HG03108 (cell line): ENCODE data around the gene EFCAB9.

Source experiments
- ATAC-seq: cut with Tn5 transposase; IDR thresholded peaks from one replicate; pipeline ENCODE4 v1.9.1; 2021; ENCODE audit warnings: moderate library complexity; ENCODE audit not compliant: unreplicated experiment

EFCAB9 gene

DNA sequence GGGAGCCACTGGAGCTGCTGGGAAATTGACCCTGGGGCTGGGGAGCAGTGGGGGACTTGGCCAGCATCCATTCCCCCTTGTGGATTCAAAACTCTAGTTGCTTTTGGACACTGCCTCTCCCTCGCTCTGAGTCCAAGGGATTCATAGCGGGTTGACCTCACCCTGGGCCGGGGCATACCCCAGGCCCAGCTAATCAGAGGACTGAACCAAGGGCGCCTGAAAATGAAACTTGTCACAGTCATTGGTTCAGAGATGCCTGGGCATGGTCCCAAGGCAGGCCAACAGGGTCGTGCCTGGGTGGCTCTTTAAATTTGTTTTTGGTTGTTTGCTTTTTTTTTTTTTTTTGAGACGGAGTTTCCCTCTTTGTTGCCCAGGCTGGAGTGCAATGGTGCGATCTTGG, 28.5 kb upstream of the EFCAB9 start:
- peak; percentile 70 for ATAC-seq

DNA sequence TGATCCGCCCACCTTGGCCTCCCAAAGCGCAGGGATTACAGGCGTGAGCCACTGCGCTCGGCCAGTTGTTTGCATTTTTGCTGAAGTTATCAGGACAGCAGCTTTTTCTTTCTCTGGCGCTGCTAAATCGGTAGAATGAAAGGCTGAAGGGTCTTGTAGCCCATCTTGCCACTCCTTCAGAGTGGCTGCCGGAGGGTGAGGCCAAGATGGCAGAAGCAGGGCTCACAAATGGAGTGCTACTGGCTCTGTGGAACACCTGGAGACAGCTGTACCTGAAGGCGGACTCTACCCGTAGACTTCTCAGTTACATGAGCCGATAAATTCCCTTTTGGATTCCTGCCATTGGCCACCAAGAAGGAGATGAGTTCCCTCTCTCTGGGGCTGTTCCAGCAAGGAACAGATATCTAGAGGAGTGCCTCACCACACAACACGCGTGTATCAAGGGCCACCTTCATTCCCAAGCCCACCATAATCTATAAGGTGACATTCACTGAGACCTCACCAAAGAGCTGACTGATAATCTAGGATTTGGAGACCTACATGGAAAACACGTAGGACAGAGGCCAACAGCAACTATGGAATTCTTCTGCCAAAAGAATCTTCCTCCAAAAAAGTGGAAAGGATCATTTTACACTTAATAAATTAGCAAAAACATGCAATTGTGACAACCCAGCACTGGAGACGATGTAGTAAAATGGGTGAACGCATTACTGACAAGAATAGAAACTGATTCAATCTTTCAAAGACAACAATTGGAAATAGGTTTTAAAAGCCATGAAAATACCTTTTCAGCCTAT, 27.7 kb upstream of the EFCAB9 start:
- no peak for ATAC-seq

DNA sequence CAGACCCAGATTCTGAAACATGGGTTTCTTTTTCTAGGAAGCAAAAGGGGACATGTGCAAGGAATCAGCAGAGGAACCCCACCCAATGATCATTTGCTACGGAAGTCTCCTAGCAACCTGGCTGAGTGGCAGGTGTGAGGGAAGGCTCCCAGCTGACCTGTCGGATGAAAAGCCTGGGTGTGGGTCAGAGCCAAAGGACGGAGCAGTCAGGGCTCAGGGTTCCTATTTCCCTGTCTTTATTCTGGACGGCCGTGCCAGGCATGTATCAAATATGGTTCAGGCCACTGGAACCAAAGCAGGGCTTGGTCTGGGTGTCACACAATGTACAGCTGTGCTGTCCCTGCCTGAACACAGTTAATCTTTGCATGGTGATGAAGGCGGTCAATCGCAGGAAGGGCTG, 26.1 kb upstream of the EFCAB9 start:
- ATAC-seq = no peak

- ATAC-seq = no peak
These were observed 25.7 kb upstream of the EFCAB9 start for GRCh38 chr5:172168311-172168710.

GRCh38 chr5:172169216-172169615, 24.8 kb upstream of the EFCAB9 start:
- ATAC-seq = no peak

DNA sequence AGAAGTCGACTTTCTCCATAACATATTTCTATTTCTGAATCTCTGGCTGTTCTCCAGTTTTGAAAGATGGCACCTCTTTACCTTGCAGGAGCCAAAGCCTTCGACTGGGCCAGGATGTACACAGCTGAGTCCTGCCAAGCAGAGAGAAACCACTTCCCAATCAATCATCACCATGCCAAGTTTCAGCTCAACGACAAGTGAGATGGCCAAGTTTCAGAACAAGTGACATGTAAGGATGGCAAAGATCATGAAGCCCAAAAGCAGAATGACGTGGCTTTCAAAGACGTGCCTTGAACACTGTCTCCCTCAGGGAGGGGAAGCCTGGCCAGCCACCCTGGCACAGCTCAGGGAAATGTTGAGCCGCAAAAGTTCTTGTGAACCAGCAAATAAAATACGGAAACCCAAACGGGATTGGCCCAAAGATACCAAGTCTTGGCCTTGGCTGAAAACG, 23.7 kb upstream of the EFCAB9 start:
- ATAC-seq = no peak

DNA sequence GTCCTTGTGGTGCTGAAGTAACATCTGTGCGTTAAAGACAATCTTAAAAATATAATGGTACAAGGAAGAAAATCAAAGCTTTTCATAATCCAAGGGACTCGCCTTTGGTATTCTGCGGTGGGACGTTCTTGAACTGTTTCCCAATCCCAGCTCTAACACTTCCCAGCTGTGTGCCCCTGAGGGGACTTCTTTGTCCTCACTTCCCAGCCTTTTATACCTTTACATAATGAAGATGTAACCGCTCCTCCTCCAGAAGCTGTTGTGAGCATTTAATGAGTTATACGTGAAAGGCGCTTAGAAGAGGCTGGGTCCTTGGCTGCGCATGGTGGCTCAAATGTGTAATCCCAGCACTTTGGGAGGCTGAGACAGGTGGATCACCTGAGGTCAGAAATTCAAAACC, 22.9 kb upstream of the EFCAB9 start:
- ATAC-seq = no peak

GRCh38 chr5:172172912-172173563, 20.9 kb upstream of the EFCAB9 start:
- no peak for ATAC-seq

GRCh38 chr5:172173564-172174153, 20.3 kb upstream of the EFCAB9 start:
- no peak for ATAC-seq

DNA sequence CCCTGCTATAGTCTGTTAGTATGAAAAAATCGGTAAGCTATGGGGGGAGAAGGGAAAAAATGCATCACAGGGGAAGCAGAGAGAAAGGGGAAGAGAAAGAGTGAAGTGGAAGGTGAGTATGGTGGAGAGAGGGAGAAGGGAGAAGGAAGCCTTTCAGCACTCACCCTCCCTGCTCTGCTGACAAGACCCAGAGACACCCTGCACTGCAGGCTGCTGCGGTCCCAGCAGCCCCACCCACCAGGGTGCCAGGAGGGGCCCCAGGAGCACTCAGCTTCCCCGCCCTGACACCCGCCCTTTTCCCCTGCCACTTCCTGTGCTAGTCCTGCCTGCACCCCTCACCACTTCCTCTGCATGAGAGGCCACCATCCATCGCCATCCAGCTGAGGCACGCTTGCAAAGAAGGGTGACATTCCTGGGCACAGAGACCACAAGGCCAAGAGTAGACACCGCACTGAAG, 18.7 kb upstream of the EFCAB9 start:
- ATAC-seq = peak; percentile 53

GRCh38 chr5:172177176-172177575, 16.8 kb upstream of the EFCAB9 start:
- ATAC-seq = no peak

DNA sequence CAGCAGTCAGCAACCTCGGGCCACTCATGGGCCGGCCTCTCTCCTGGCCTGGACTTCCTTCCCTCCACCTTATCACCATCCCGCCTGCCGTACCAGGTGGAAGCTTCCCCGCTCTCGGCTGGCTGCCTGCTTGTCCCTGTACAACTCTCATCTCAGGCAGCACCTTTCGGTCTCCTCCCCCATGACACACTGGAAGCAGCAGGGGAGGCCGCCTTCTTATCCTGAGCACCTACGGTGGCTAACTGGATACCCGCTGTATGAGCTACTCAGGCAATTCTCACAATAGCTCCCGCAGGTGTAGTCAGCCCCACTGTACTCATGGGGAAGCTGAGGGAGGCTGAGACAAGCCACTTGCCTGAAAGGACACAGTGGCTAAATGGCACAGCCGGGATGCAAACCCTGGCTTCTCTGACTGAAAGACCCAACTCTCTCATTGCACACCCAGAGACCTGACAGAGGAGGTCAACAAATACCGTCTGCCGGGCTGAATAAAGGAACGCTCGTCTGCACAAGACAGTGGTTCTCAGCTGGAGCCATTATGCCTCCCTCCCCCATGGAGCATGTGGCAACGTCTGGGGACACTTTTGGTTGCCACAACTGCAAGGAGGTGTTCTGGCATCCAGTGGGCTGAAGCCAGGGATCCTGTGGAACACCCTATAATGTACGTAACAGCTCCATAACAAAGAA, 15.5 kb upstream of the EFCAB9 start:
- no peak for ATAC-seq

- ATAC-seq = peak; percentile 34
These were observed 14.7 kb upstream of the EFCAB9 start for GRCh38 chr5:172178991-172179989.

- no peak for ATAC-seq
These were observed 13.0 kb upstream of the EFCAB9 start for GRCh38 chr5:172180936-172181335.

DNA sequence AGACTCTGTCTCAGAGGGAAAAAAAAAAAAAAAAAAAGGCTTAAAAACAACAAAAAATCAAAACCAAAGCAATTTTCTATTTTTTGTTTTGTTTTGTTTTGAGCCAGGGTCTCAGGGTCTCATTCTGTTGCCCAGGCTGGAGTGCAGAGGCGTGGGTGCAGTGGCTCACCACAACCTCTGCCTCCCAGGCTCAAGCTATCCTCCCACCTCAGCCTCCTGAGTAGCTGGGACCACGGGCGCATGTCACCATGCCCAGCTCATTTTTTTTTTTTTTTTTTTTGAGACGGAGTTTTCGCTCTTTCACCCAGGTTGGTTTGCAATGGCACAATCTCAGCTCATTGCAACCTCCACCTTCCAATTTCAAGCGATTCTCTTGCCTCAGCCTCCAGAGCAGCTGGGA, 11.7 kb upstream of the EFCAB9 start:
- ATAC-seq = no peak

DNA sequence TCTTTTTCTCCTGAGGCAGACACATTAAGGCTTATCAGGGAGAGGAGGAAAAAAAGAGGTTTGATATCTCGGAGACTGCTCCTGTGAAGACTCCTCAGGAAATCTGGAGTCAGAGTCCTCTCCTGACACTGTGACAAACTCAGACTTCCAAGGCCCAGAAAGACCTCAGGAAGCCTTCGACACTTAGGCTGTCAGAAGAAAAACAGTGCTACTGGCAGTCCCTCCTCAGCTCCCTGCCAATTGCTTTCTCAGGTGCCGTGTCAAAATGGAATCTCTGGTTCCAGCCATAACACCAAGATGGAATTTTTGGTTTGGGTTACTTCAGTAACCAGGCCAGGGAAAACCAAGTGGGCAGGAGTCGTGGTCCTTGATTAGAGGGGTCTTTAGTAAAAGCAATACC, 10.1 kb upstream of the EFCAB9 start:
- ATAC-seq = no peak

DNA sequence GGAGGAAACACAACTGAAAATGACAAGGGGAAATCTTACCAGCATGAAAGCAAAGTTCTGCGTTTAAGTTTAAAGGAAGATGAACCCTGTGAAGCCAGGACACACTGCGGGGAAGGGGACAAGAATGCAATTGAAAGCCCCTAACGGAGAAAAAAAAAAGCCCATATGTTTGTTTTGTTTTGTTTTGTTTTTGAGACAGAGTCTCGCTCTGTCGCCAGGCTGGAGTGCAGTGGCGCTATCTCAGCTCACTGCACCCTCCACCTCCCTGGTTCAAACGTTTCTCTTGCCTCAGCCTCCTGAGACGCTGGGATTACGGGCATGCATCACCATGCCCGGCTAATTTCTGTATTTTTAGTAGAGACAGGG, 8.9 kb upstream of the EFCAB9 start:
- ATAC-seq = no peak

DNA sequence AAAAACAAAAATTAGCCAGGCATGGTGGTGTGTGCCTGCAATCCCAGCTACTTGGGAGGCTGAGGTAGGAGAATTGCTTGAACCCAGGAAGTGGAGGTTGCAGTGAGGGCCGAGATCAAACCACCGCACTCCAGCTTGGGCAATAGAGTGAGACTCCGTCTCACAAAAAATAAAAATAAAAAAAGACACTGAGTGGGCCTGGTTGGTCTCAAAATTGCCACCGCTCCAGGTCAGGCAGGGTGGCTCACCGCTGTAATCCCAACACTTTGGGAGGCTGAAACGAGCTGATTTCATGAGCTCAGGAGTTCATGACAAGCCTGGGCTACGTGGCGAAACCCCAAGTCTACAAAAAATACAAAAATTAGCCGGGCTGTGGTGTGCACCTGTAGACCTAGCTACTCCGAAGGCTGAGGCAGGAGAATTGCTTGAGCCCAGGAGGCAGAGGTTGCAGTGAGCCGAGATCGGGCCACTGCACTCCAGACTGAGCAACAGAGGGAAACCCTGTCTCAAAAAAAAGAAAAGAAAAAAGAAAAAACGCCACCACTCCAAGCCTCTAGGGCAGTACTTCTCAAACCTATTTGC, 7.8 kb upstream of the EFCAB9 start:
- no peak for ATAC-seq

GRCh38 chr5:172187118-172188032, 6.6 kb upstream of the EFCAB9 start:
- ATAC-seq = peak; percentile 15
